DND-41 (cell line): ENCODE data around the gene FGF12.

Experiments used
- CTCF ChIP-seq: IDR thresholded peaks from 2 replicates; pipeline ENCODE4 v1.5.1; 2012; ENCODE audit warnings: borderline replicate concordance, low read length, moderate library complexity, mild to moderate bottlenecking; ENCODE audit not compliant: poor library complexity, severe bottlenecking; ENCODE audit errors: extremely low read depth
- EZH2 ChIP-seq: IDR thresholded peaks from 3 replicates; pipeline ENCODE4 v1.6.1; 2012; ENCODE audit warnings: borderline replicate concordance, low read depth, mild to moderate bottlenecking, moderate library complexity, low read length, inconsistent platforms; ENCODE audit not compliant: severe bottlenecking

DNA sequence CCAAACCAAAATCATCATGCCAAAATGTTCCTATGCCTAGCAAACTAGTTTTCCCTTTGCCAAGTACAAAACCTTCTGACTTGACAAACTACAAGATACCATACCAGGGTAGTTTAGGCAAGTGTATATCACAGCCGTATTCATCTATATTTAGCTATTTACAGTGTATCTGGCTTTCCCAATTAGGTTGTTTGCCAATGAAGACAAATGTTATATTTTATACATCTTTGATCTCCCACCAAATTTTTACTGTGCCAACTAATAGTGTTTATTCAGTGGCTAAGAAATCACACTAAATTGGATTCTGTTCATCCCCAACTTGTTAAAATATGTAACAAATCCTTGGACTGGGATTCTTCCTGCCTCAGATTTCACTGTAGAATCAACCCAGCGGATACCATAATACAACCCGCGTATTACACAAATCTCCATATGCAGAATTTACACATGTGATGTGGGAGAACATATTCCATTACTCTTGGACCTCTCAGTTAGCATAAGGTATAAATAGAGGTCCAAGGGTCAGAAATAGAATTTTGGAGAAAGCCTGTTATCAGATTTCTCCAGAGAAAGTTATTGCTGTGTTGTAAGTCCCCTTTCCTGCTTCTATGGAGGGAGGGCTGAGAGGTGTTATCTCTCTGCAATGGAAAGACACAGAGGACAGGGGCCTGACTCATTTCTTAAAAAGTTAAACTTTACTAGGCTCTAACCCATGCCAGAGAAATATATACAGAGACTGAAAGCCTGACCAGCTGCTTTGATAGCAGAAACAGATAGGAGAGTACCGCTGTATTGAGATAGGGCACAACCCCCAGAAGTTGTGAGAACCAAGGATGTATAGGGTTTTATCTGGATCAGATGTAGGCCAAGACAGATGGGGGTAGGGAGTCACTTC lies 467.0 kb downstream of the FGF12 start:
- TF ChIP-seq CTCF (no peak), EZH2 (no peak)
